HEK293 (cell line): ENCODE results near the gene TAS2R3.

Experiments
- BCL11B ChIP-seq: fragments of 450-650 bp; formaldehyde crosslinking; IDR thresholded peaks from 2 replicates; pipeline ENCODE4 v1.5.1; 2016; ENCODE audit warnings: low read depth, missing biosample characterization, missing genetic modification characterization
- IKZF3 ChIP-seq: fragments of 450-650 bp; IDR thresholded peaks from 2 replicates; pipeline ENCODE4 v1.5.0; 2018; ENCODE audit warnings: missing biosample characterization, mild to moderate bottlenecking, missing genetic modification characterization, moderate library complexity
- MZF1 ChIP-seq: fragments of 450-650 bp; formaldehyde crosslinking; IDR thresholded peaks from 2 replicates; pipeline ENCODE4 v1.5.1; 2017; ENCODE audit warnings: missing biosample characterization, missing genetic modification characterization, borderline replicate concordance
- OVOL3 ChIP-seq: fragments of 450-650 bp; formaldehyde crosslinking; IDR thresholded peaks from 2 replicates; pipeline ENCODE4 v1.5.1; 2016; ENCODE audit warnings: missing biosample characterization, missing genetic modification characterization
- REPIN1 ChIP-seq: fragments of 450-650 bp; formaldehyde crosslinking; IDR thresholded peaks from 2 replicates; pipeline ENCODE4 v1.5.1; 2017; ENCODE audit warnings: missing biosample characterization, missing genetic modification characterization, low read depth
- SP7 ChIP-seq: fragments of 450-650 bp; formaldehyde crosslinking; IDR thresholded peaks from 2 replicates; pipeline ENCODE4 v1.5.1; 2016; ENCODE audit warnings: missing biosample characterization, missing genetic modification characterization
- YY1 ChIP-seq: fragments of 450-650 bp; formaldehyde crosslinking; IDR thresholded peaks from 2 replicates; pipeline ENCODE4 v1.5.1; 2018; ENCODE audit warnings: missing biosample characterization, missing genetic modification characterization
- ZFP3 ChIP-seq: fragments of 450-650 bp; formaldehyde crosslinking; IDR thresholded peaks from 2 replicates; pipeline ENCODE4 v1.5.1; 2016; ENCODE audit warnings: low read depth, missing biosample characterization, missing genetic modification characterization
- ZNF155 ChIP-seq: fragments of 450-650 bp; formaldehyde crosslinking; IDR thresholded peaks from 2 replicates; pipeline ENCODE4 v1.5.1; 2016; ENCODE audit warnings: missing biosample characterization, missing genetic modification characterization
- ZNF157 ChIP-seq: fragments of 450-650 bp; formaldehyde crosslinking; IDR thresholded peaks from 2 replicates; pipeline ENCODE4 v1.5.1; 2016; ENCODE audit warnings: missing biosample characterization, missing genetic modification characterization
- ZNF335 ChIP-seq: fragments of 450-650 bp; formaldehyde crosslinking; conservative IDR thresholded peaks from 2 replicates; pipeline ENCODE4 v1.5.1; 2016; ENCODE audit warnings: missing biosample characterization, missing genetic modification characterization
- ZNF350 ChIP-seq: fragments of 450-650 bp; formaldehyde crosslinking; IDR thresholded peaks from 2 replicates; pipeline ENCODE4 v1.5.0; 2017; ENCODE audit warnings: missing biosample characterization, mild to moderate bottlenecking, missing genetic modification characterization
- ZNF48 ChIP-seq: fragments of 450-650 bp; formaldehyde crosslinking; IDR thresholded peaks from 2 replicates; pipeline ENCODE4 v1.5.1; 2016; ENCODE audit warnings: missing biosample characterization, missing genetic modification characterization
- ZNF529 ChIP-seq: fragments of 450-650 bp; formaldehyde crosslinking; IDR thresholded peaks from 2 replicates; pipeline ENCODE4 v1.5.1; 2017; ENCODE audit warnings: missing genetic modification characterization, missing biosample characterization; ENCODE audit not compliant: insufficient replicate concordance
- ZNF530 ChIP-seq: fragments of 450-650 bp; formaldehyde crosslinking; IDR thresholded peaks from 2 replicates; pipeline ENCODE4 v1.5.1; 2016; ENCODE audit warnings: low read depth, missing biosample characterization, missing genetic modification characterization
- ZNF549 ChIP-seq: fragments of 450-650 bp; IDR thresholded peaks from 2 replicates; pipeline ENCODE4 v1.5.1; 2018; ENCODE audit warnings: missing biosample characterization, missing genetic modification characterization, mild to moderate bottlenecking, inconsistent platforms, moderate library complexity
- ZNF621 ChIP-seq: fragments of 450-650 bp; formaldehyde crosslinking; IDR thresholded peaks from 2 replicates; pipeline ENCODE4 v1.5.1; 2017; ENCODE audit warnings: missing biosample characterization, missing genetic modification characterization
- ZNF623 ChIP-seq: fragments of 450-650 bp; formaldehyde crosslinking; IDR thresholded peaks from 2 replicates; pipeline ENCODE4 v1.5.1; 2016; ENCODE audit warnings: missing biosample characterization, missing genetic modification characterization
- ZNF626 ChIP-seq: fragments of 450-650 bp; sonication (Bioruptor Pico); formaldehyde crosslinking; IDR thresholded peaks from 2 replicates; pipeline ENCODE4 v1.5.1; 2018; ENCODE audit warnings: missing biosample characterization, missing genetic modification characterization, inconsistent platforms
- ZNF654 ChIP-seq: fragments of 450-650 bp; formaldehyde crosslinking; IDR thresholded peaks from 2 replicates; pipeline ENCODE4 v1.5.1; 2016; ENCODE audit warnings: low read depth, missing biosample characterization, missing genetic modification characterization
- ZNF664 ChIP-seq: fragments of 450-650 bp; formaldehyde crosslinking; IDR thresholded peaks from 2 replicates; pipeline ENCODE4 v1.5.1; 2016; ENCODE audit warnings: missing biosample characterization, missing genetic modification characterization
- TF ChIP-seq, protein P1 (sequence below): fragments of 450-650 bp; formaldehyde crosslinking; optimal IDR thresholded peaks from 2 replicates; pipeline ENCODE3; 2016; ENCODE audit warnings: missing biosample characterization, mild to moderate bottlenecking, missing genetic modification characterization
- TF ChIP-seq, protein P2 (sequence below): fragments of 450-650 bp; formaldehyde crosslinking; IDR thresholded peaks from 2 replicates; pipeline ENCODE4 v1.5.1; 2016; ENCODE audit warnings: missing biosample characterization, missing genetic modification characterization, low read depth
- TF ChIP-seq, protein P3 (sequence below): fragments of 450-650 bp; formaldehyde crosslinking; IDR thresholded peaks from 2 replicates; pipeline ENCODE4 v1.5.1; 2016; ENCODE audit warnings: missing biosample characterization, missing genetic modification characterization
- TF ChIP-seq, protein P4 (sequence below): fragments of 450-650 bp; formaldehyde crosslinking; IDR thresholded peaks from 2 replicates; pipeline ENCODE4 v1.5.0; 2017; ENCODE audit warnings: missing biosample characterization, missing genetic modification characterization, borderline replicate concordance
- TF ChIP-seq, protein P5 (sequence below): fragments of 450-650 bp; formaldehyde crosslinking; IDR thresholded peaks from 2 replicates; pipeline ENCODE4 v1.5.1; 2016; ENCODE audit warnings: missing biosample characterization, missing genetic modification characterization
- TF ChIP-seq, protein P6 (sequence below): fragments of 450-650 bp; formaldehyde crosslinking; IDR thresholded peaks from 2 replicates; pipeline ENCODE4 v1.5.1; 2016; ENCODE audit warnings: missing biosample characterization, missing genetic modification characterization

The TAS2R3 gene

DNA sequence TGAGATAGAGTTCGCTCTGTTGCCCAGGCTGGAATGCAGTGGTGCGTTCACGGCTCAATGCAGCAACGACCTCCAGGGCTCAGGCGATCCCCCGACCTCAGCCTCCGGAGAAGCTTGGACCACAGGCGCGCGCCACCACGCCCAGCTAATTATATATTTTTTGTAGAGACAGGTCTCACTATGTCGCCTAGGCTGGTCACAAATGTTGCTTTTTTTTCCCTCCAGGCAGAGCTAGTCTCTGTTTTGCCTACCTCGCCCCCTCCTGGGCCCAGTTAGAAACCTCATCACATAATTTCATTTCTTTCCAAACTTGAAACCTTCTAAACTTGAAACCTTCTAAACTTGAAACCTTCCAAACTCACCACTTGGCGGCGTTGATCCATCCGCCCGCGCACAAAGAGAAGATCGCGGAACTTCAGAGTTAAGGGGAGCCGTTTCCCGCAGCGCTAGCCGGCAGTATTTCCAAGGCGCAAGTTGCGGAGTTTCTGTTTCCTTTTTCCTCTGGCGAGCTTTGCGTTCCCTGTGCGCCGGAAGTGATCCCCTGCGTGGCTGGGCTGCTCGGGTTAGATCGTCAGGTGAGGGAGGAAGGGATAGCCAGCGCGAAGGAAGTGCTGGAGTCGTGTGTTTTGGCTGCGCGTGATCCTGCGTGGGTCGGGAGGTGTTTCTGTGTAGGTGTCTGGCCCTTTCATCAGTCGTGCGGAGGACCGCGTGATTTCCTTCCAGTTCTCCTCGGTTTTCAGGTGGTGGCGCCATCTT lies 25.9 kb upstream of the TAS2R3 start, which contains the start of gene SSBP1 (continued):
- TF ChIP-seq ZNF529 (tag by site-specific recombination) (no peak), OVOL3 (tag by site-specific recombination) (peak; percentile 83; the same call in 1 of the 2 replicates), MZF1 (tag by site-specific recombination) (peak; percentile 75), ZNF664 (tag by site-specific recombination) (peak; percentile 81), SP7 (peak; percentile 93), ZNF530 (no peak), IKZF3 (tag by site-specific recombination) (peak; percentile 90), ZNF48 (tag by site-specific recombination) (no peak), ZNF155 (no peak), ZNF157 (tag by site-specific recombination) (no peak), ZNF350 (tag by site-specific recombination) (no peak), ZFP3 (tag by site-specific recombination) (no peak), ZNF623 (peak; percentile 31; the same call in 1 of the 2 replicates), ZNF335 (peak; percentile 92), REPIN1 (peak; percentile 95), ZNF626 (peak; percentile 95; the same call in 1 of the 2 replicates), YY1 (tag by site-specific recombination) (peak; percentile 83), ZNF654 (tag by site-specific recombination) (peak; percentile 83), BCL11B (tag by site-specific recombination) (no peak), ZNF621 (no peak), ZNF549 (tag by site-specific recombination) (no peak)
- TF ChIP-seq, protein P1, sequence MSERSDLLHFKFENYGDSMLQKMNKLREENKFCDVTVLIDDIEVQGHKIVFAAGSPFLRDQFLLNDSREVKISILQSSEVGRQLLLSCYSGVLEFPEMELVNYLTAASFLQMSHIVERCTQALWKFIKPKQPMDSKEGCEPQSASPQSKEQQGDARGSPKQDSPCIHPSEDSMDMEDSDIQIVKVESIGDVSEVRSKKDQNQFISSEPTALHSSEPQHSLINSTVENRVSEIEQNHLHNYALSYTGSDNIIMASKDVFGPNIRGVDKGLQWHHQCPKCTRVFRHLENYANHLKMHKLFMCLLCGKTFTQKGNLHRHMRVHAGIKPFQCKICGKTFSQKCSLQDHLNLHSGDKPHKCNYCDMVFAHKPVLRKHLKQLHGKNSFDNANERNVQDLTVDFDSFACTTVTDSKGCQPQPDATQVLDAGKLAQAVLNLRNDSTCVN (tag by site-specific recombination) = peak; percentile 61
- TF ChIP-seq, protein P2, sequence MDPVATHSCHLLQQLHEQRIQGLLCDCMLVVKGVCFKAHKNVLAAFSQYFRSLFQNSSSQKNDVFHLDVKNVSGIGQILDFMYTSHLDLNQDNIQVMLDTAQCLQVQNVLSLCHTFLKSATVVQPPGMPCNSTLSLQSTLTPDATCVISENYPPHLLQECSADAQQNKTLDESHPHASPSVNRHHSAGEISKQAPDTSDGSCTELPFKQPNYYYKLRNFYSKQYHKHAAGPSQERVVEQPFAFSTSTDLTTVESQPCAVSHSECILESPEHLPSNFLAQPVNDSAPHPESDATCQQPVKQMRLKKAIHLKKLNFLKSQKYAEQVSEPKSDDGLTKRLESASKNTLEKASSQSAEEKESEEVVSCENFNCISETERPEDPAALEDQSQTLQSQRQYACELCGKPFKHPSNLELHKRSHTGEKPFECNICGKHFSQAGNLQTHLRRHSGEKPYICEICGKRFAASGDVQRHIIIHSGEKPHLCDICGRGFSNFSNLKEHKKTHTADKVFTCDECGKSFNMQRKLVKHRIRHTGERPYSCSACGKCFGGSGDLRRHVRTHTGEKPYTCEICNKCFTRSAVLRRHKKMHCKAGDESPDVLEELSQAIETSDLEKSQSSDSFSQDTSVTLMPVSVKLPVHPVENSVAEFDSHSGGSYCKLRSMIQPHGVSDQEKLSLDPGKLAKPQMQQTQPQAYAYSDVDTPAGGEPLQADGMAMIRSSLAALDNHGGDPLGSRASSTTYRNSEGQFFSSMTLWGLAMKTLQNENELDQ (tag by site-specific recombination) = no peak
- TF ChIP-seq, protein P3, sequence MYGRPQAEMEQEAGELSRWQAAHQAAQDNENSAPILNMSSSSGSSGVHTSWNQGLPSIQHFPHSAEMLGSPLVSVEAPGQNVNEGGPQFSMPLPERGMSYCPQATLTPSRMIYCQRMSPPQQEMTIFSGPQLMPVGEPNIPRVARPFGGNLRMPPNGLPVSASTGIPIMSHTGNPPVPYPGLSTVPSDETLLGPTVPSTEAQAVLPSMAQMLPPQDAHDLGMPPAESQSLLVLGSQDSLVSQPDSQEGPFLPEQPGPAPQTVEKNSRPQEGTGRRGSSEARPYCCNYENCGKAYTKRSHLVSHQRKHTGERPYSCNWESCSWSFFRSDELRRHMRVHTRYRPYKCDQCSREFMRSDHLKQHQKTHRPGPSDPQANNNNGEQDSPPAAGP (tag by site-specific recombination) = peak; percentile 93
- TF ChIP-seq, protein P4, sequence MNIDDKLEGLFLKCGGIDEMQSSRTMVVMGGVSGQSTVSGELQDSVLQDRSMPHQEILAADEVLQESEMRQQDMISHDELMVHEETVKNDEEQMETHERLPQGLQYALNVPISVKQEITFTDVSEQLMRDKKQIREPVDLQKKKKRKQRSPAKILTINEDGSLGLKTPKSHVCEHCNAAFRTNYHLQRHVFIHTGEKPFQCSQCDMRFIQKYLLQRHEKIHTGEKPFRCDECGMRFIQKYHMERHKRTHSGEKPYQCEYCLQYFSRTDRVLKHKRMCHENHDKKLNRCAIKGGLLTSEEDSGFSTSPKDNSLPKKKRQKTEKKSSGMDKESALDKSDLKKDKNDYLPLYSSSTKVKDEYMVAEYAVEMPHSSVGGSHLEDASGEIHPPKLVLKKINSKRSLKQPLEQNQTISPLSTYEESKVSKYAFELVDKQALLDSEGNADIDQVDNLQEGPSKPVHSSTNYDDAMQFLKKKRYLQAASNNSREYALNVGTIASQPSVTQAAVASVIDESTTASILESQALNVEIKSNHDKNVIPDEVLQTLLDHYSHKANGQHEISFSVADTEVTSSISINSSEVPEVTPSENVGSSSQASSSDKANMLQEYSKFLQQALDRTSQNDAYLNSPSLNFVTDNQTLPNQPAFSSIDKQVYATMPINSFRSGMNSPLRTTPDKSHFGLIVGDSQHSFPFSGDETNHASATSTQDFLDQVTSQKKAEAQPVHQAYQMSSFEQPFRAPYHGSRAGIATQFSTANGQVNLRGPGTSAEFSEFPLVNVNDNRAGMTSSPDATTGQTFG (tag by site-specific recombination) = peak; percentile 27; the same call in 1 of the 2 replicates
- TF ChIP-seq, protein P5, sequence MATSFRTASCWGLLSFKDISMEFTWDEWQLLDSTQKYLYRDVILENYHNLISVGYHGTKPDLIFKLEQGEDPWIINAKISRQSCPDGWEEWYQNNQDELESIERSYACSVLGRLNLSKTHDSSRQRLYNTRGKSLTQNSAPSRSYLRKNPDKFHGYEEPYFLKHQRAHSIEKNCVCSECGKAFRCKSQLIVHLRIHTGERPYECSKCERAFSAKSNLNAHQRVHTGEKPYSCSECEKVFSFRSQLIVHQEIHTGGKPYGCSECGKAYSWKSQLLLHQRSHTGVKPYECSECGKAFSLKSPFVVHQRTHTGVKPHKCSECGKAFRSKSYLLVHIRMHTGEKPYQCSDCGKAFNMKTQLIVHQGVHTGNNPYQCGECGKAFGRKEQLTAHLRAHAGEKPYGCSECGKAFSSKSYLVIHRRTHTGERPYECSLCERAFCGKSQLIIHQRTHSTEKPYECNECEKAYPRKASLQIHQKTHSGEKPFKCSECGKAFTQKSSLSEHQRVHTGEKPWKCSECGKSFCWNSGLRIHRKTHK (tag by site-specific recombination) = no peak
- TF ChIP-seq, protein P6, sequence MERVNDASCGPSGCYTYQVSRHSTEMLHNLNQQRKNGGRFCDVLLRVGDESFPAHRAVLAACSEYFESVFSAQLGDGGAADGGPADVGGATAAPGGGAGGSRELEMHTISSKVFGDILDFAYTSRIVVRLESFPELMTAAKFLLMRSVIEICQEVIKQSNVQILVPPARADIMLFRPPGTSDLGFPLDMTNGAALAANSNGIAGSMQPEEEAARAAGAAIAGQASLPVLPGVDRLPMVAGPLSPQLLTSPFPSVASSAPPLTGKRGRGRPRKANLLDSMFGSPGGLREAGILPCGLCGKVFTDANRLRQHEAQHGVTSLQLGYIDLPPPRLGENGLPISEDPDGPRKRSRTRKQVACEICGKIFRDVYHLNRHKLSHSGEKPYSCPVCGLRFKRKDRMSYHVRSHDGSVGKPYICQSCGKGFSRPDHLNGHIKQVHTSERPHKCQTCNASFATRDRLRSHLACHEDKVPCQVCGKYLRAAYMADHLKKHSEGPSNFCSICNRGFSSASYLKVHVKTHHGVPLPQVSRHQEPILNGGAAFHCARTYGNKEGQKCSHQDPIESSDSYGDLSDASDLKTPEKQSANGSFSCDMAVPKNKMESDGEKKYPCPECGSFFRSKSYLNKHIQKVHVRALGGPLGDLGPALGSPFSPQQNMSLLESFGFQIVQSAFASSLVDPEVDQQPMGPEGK (tag by site-specific recombination) = 0 out of 2 replicates have a peak, but pooled peaks have one; percentile 26
